OCI-LY3 (cell line): ENCODE results near the gene WDFY1.

Source experiments
- CTCF ChIP-seq: fragments of 200-600, 300-600 bp; sonication (generic); IDR thresholded peaks from 2 replicates; pipeline ENCODE4 v1.5.1; 2014; ENCODE audit warnings: antibody characterized with exemption, low read length, low read depth
- EZH2phosphoT487 ChIP-seq: fragments of 200-600 bp; shearing (Covaris generic); IDR thresholded peaks from 2 replicates; pipeline ENCODE4 v1.6.1; 2018; ENCODE audit warnings: antibody characterized with exemption, mixed run types, low read depth

- no peak for TF ChIP-seq CTCF
- no peak for TF ChIP-seq EZH2phosphoT487
Observed at GRCh38 chr2:223976635-223977226, 31.6 kb upstream of the WDFY1 start.
